PC-9 (cell line): ENCODE results near the gene PUS10. TPM values are rescaled to one million over a fixed set of nuclear protein-coding genes. Genes with fewer than 3 reads are reported as not detected.

Experiments used
- BruUV-seq: library from RNA; stranded (reverse); fragments of 400-500 nt; replicated peaks from 2 replicates; lab custom pipeline; 2021; lab: Mats Ljungman, UMichigan
- CTCF ChIA-PET: fragments of 300-600 bp; sonication (Branson Sonifier 250); formaldehyde crosslinking; loops from one replicate; lab custom pipeline; 2022; ENCODE audit warnings: antibody characterized with exemption; lab: Charles Lee
- POLR2A ChIA-PET: fragments of 300-600 bp; sonication (Branson Sonifier 250); formaldehyde crosslinking; loops from one replicate; lab custom pipeline; 2022; ENCODE audit warnings: antibody characterized with exemption; ENCODE audit not compliant: unreplicated experiment; lab: Charles Lee
- DNase-seq, 2 experiments: peaks; one replicate each; pipeline versions ENCODE4 v3.0.0 to v3.0.0-alpha.2; 2015 to 2022; ENCODE audit warnings: mixed read lengths in 1 of 2
- H2AFZ ChIP-seq: fragments of 200-600 bp; sonication (generic); 2 replicates; pipeline ENCODE4 v1.8.1; 2017; ENCODE audit warnings: antibody characterized with exemption
- H3F3A ChIP-seq: fragments of 200-600 bp; sonication (generic); 2 replicates; pipeline ENCODE4 v1.8.1; 2017; ENCODE audit warnings: antibody characterized with exemption, mild to moderate bottlenecking, low read depth; ENCODE audit not compliant: insufficient read depth
- H3K27ac ChIP-seq: fragments of 200-600 bp; sonication (generic); 2 replicates; pipeline ENCODE4 v1.6.1; 2016; ENCODE audit warnings: mixed run types
- H3K27me3 ChIP-seq: fragments of 200-600 bp; sonication (generic); 2 replicates; pipeline ENCODE4 v1.6.1; 2016; ENCODE audit warnings: low read depth, mixed run types; ENCODE audit not compliant: insufficient read depth
- H3K36me3 ChIP-seq: fragments of 200-600 bp; sonication (generic); 2 replicates; pipeline ENCODE4 v1.6.1; 2016; ENCODE audit warnings: low read depth, mixed run types
- H3K4me1 ChIP-seq: fragments of 200-600 bp; sonication (generic); replicated peaks from 2 replicates; pipeline ENCODE4 v1.6.1; 2016; ENCODE audit warnings: mixed run types; ENCODE audit not compliant: insufficient read depth
- H3K4me2 ChIP-seq: fragments of 200-600 bp; sonication (generic); 2 replicates; pipeline ENCODE4 v1.6.1; 2017; ENCODE audit warnings: mixed run types
- H3K4me3 ChIP-seq: fragments of 200-600 bp; sonication (generic); 2 replicates; pipeline ENCODE4 v1.6.1; 2016; ENCODE audit warnings: mixed run types
- H3K79me2 ChIP-seq: fragments of 200-600 bp; sonication (generic); 2 replicates; pipeline ENCODE4 v1.6.1; 2017; ENCODE audit warnings: low read depth, mixed run types
- H3K9me2 ChIP-seq: fragments of 200-600 bp; sonication (generic); 2 replicates; pipeline ENCODE4 v1.8.1; 2017; ENCODE audit warnings: mild to moderate bottlenecking; ENCODE audit not compliant: insufficient read depth
- H3K9me3 ChIP-seq: fragments of 200-600 bp; sonication (generic); 2 replicates; pipeline ENCODE4 v1.8.1; 2016; ENCODE audit warnings: low read depth; ENCODE audit not compliant: insufficient read depth
- H4K20me1 ChIP-seq: fragments of 200-600 bp; sonication (generic); 2 replicates; pipeline ENCODE4 v1.8.1; 2017; ENCODE audit not compliant: insufficient read depth
- EZH2 ChIP-seq: fragments of 200-600 bp; sonication (generic); IDR thresholded peaks from 2 replicates; pipeline ENCODE4 v1.8.0; 2017; ENCODE audit warnings: antibody characterized with exemption, low read depth
- intact Hi-C: fragments of 100-400 bp; cut with micrococcal nuclease; formaldehyde crosslinking; loops from one replicate; pipeline ENCODE4 v1.10.0; 2022; ENCODE audit not compliant: unreplicated experiment
- total RNA-seq: library from RNA; stranded (reverse); gene quantifications from 2 replicates; pipeline ENCODE4 v1.2.3, GENCODE V29; 2021
- TF ChIP-seq, protein P1 (sequence below): fragments of 200-600 bp; sonication (generic); conservative IDR thresholded peaks from 2 replicates; pipeline ENCODE4 v1.6.1; 2017; ENCODE audit warnings: mixed run types, antibody characterized with exemption, mild to moderate bottlenecking, moderate library complexity

Gene PUS10
- total RNA-seq, 1 experiment from 2014 or later = 5.1 TPM

DNA sequence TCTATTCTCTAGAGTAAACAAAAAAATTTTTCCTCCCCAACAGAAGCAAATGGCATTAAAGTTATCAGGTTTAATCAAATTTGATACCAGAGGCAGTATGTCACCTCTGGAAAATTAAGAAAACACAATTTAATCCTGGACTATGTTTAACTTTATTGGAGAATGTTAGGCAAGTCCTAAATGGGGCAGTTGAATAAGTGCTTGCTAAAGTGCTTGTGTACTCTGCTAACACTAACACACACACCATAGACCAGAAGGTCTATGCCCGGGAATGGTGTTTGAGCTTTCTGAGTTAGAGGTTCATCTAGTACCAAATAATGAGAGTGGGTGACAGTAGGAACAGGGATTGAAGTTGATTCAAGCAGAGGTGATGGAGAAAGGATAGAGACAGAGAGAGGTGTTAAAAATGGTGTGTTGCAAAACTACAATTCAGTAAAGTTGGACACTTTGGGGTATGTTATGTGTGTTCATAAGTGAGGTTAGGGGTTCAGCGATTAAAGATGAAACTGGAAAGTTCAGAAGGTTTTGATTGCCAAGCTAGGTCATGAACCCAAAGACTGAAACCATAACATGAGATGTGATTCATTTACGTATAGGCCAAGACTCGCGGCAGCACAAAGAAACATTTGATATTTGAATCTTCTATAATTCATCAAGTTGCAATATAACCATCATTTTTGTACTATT is 41.0 kb downstream of the PUS10 start:
- BruUV-seq = no TSS peak
- ChIA-PET CTCF (no interaction called here), POLR2A (no interaction called here)
- TF ChIP-seq, protein P1, sequence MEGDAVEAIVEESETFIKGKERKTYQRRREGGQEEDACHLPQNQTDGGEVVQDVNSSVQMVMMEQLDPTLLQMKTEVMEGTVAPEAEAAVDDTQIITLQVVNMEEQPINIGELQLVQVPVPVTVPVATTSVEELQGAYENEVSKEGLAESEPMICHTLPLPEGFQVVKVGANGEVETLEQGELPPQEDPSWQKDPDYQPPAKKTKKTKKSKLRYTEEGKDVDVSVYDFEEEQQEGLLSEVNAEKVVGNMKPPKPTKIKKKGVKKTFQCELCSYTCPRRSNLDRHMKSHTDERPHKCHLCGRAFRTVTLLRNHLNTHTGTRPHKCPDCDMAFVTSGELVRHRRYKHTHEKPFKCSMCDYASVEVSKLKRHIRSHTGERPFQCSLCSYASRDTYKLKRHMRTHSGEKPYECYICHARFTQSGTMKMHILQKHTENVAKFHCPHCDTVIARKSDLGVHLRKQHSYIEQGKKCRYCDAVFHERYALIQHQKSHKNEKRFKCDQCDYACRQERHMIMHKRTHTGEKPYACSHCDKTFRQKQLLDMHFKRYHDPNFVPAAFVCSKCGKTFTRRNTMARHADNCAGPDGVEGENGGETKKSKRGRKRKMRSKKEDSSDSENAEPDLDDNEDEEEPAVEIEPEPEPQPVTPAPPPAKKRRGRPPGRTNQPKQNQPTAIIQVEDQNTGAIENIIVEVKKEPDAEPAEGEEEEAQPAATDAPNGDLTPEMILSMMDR = no peak
- TF ChIP-seq EZH2 = no peak
- intact Hi-C loops = no loop called here
- Histone ChIP-seq H3K4me3 (no peak overlapping the region), H3K9me3 (no peaks in the 10 kb centered on the region), H3K79me2 (no peaks in the 10 kb centered on the region), H3K9me2 (no peaks in the 10 kb centered on the region), H3K27ac (no peak overlapping the region), H3K36me3 (no peaks in the 10 kb centered on the region), H3F3A (no peaks in the 10 kb centered on the region), H2AFZ (no peak overlapping the region), H3K27me3 (no peaks in the 10 kb centered on the region), H3K4me1 (no peaks in the 10 kb centered on the region), H4K20me1 (no peaks in the 10 kb centered on the region), H3K4me2 (no peak overlapping the region)
- DNase-seq = no peak

DNA sequence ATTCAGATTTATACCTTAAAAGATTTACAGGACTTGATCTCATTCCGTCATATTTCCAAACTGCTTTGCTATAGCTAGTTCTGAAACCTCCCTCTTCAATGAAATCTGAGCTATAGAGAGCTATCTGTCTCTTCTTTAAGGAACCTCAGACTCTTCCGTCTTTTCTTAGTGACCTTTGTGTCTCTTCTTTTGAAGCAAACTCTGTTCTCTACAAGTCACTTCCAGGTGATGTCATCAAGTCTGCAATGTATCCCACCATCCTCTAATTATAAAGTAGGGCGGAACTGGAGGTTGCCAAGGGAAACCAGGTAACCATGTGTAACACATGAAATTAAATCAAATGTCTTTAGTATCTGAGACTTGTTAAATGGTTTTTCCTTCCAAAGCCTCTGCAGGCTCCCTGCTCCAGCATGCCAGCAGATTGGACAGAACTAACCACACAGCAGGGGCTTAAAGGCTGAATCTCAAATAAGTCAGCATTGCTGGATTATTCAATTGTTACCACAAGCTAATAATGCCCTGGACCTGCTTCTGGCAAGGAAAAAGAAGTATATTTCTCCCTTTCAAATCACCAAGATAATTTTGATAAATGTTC is 41.7 kb downstream of the PUS10 start:
- CTCF ChIA-PET = interaction anchor here (0.6 kb wide), 1 partner anchor 9 kb away, joined by 3 read pairs; no protein-coding TSS in a partner anchor
- intact Hi-C loops = no loop called here
- no peak overlapping the region for H2AFZ ChIP-seq

DNA sequence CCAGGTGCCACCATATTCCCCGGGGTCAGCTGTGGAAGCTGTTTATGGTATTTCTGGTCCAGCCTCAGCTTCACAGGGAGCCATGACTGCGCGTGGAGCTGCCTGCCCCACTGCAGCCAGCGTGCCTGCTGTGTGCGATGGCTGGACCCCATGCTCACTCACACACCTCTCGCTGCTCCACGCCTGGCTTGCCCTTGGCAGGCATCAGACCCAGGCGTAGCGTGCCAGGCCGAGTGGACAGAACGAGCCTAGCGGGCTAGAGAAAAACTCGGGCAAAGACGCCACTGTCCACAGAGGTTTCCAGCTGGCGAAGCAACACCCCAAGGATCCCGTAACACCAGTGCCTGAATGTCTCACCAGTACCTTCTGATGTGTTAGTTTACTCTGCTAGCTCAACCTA is 43.4 kb downstream of the PUS10 start:
- Histone ChIP-seq H3K27me3 (no peaks in the 10 kb centered on the region), H3K36me3 (no peaks in the 10 kb centered on the region), H3K9me2 (no peaks in the 10 kb centered on the region), H3K4me1 (peaks cover 5% of the 10 kb centered on the region), H2AFZ (no peak overlapping the region), H3F3A (no peaks in the 10 kb centered on the region), H3K27ac (no peak overlapping the region), H4K20me1 (no peaks in the 10 kb centered on the region), H3K4me2 (no peak overlapping the region), H3K79me2 (no peaks in the 10 kb centered on the region), H3K4me3 (no peak overlapping the region), H3K9me3 (no peaks in the 10 kb centered on the region)
- BruUV-seq = no TSS peak
- ChIA-PET CTCF (no interaction called here), POLR2A (interaction anchor here (0.6 kb wide), 1 partner anchor 32 kb away, joined by 6 read pairs; no protein-coding TSS in a partner anchor)
- DNase-seq = no peak
- intact Hi-C loops = no loop called here
- no peak for TF ChIP-seq EZH2
- TF ChIP-seq, protein P1 = no peak

More for the DNA sequence above, 41.7 kb downstream of the PUS10 start:
- no peak overlapping the region for H3K4me2 ChIP-seq
- no peak overlapping the region for H3K4me3 ChIP-seq
- H3F3A ChIP-seq = no peaks in the 10 kb centered on the region
- H3K27me3 ChIP-seq = no peaks in the 10 kb centered on the region
- TF ChIP-seq EZH2 = no peak
- H3K9me3 ChIP-seq = no peaks in the 10 kb centered on the region
- H4K20me1 ChIP-seq = no peaks in the 10 kb centered on the region
- no peak overlapping the region for H3K27ac ChIP-seq
- no TSS peak for BruUV-seq
- POLR2A ChIA-PET = no interaction called here
- H3K9me2 ChIP-seq = no peaks in the 10 kb centered on the region
- peaks cover 2% of the 10 kb centered on the region for H3K4me1 ChIP-seq
- DNase-seq = no peak
- H3K36me3 ChIP-seq = no peaks in the 10 kb centered on the region
- H3K79me2 ChIP-seq = no peaks in the 10 kb centered on the region
